ENCODE measurements around the gene PIBF1.

PIBF1 gene

GRCh38 chr13:73063166-73063565, 281.2 kb downstream of the PIBF1 start:
- no peak for DNase-seq

GRCh38 chr13:73065036-73065435, 283.1 kb downstream of the PIBF1 start:
- DNase-seq, result no peak

GRCh38 chr13:73065665-73066340, 283.9 kb downstream of the PIBF1 start:
- no peak for DNase-seq
